Gastroesophageal sphincter (tissue), 3 donors: ENCODE data around the gene LRIT1.

Source experiments
- EP300 ChIP-seq: sonication (generic); formaldehyde crosslinking; IDR thresholded peaks from one replicate; pipeline ENCODE4 v1.6.1; 2017; ENCODE audit warnings: antibody characterized with exemption, mild to moderate bottlenecking
- POLR2A ChIP-seq, 2 donors: fragments of 450-650 bp; IDR thresholded peaks; one replicate each; pipeline ENCODE4 v1.6.1; 2017; ENCODE audit warnings: antibody characterized with exemption in 2 of 2, mild to moderate bottlenecking in 2 of 2, moderate library complexity in 1 of 2
- POLR2AphosphoS5 ChIP-seq: sonication (generic); formaldehyde crosslinking; IDR thresholded peaks from one replicate; pipeline ENCODE4 v1.6.1; 2017; ENCODE audit warnings: antibody characterized with exemption
- TF ChIP-seq, protein P1 (sequence below), 4 experiments: fragments of 200-600 bp in 2 of 4; fragments of 450-650 bp in 2 of 4; sonication (generic) in 1 of 4; IDR thresholded peaks; one replicate each; pipeline ENCODE4 v1.5.1; 2017 to 2019; ENCODE audit warnings: antibody characterized with exemption in 4 of 4, mild to moderate bottlenecking in 2 of 4, moderate library complexity in 2 of 4

DNA sequence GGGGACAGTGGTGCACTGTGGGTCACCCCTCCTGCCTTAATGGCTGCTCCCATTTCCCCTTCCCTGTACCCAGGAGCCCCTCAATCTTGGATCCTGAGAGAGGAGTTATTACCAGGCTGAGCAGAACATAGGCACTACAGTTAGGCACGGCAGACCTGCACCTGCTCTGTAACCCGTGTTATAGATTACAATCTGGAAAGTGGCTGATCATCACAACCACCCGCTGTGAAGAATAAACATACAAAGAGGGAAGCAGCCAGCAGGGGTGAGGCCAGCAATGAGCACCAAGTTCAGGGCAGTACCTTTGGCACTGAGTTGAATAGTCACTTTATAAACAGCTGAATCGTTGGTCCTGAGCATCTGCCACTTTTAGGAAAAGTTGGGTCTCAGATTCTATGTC lies 45.3 kb downstream of the LRIT1 start:
- TF ChIP-seq POLR2AphosphoS5 (no peak), POLR2A (IDR thresholded peaks at IDR 0.05) (no peak), EP300 (no peak)
- TF ChIP-seq, protein P1, sequence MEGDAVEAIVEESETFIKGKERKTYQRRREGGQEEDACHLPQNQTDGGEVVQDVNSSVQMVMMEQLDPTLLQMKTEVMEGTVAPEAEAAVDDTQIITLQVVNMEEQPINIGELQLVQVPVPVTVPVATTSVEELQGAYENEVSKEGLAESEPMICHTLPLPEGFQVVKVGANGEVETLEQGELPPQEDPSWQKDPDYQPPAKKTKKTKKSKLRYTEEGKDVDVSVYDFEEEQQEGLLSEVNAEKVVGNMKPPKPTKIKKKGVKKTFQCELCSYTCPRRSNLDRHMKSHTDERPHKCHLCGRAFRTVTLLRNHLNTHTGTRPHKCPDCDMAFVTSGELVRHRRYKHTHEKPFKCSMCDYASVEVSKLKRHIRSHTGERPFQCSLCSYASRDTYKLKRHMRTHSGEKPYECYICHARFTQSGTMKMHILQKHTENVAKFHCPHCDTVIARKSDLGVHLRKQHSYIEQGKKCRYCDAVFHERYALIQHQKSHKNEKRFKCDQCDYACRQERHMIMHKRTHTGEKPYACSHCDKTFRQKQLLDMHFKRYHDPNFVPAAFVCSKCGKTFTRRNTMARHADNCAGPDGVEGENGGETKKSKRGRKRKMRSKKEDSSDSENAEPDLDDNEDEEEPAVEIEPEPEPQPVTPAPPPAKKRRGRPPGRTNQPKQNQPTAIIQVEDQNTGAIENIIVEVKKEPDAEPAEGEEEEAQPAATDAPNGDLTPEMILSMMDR (IDR thresholded peaks at IDR 0.05) = no peak
